PC-3 (cell line): ENCODE data around the gene ALKBH5.

Experiments
- CTCF ChIP-seq: fragments of 300-600 bp; sonication (generic); conservative IDR thresholded peaks from 2 replicates; pipeline ENCODE4 v1.5.1; 2017; ENCODE audit warnings: antibody characterized with exemption, low read depth, mild to moderate bottlenecking, low read length
- EZH2 ChIP-seq: fragments of 300-600 bp; sonication (generic); IDR thresholded peaks from one replicate; pipeline ENCODE4 v1.6.1; 2017; ENCODE audit warnings: antibody characterized with exemption, mild to moderate bottlenecking, low read length; ENCODE audit not compliant: unreplicated experiment
- EZH2phosphoT487 ChIP-seq: fragments of 300-600 bp; sonication (generic); IDR thresholded peaks from 2 replicates; pipeline ENCODE4 v1.6.1; 2018; ENCODE audit warnings: mild to moderate bottlenecking, antibody characterized with exemption, low read length, borderline replicate concordance

- TF ChIP-seq EZH2 (no peak), EZH2phosphoT487 (no peak), CTCF (no peak)
Observed at GRCh38 chr17:18229254-18229653, 45.6 kb downstream of the ALKBH5 start.
